Suprapubic skin (tissue), 4 donors: ENCODE data around the gene RIN1. TPM values are rescaled to one million over a fixed set of nuclear protein-coding genes. Genes with fewer than 3 reads are reported as not detected.

Experiments used
- DNase-seq, 2 donors: peaks; one replicate each; pipeline ENCODE4 v3.0.0-alpha.2; 2019; ENCODE audit warnings: low spot score in 2 of 2
- H3K27ac ChIP-seq: fragments of 200-600 bp; sonication (generic); one replicate; pipeline ENCODE4 v1.5.1; 2019
- H3K27me3 ChIP-seq: fragments of 200-600 bp; sonication (generic); one replicate; pipeline ENCODE4 v1.5.1; 2019
- H3K36me3 ChIP-seq: fragments of 200-600 bp; sonication (generic); one replicate; pipeline ENCODE4 v1.5.1; 2019
- H3K4me1 ChIP-seq: fragments of 200-600 bp; sonication (generic); one replicate; pipeline ENCODE4 v1.5.1; 2019
- H3K4me3 ChIP-seq: fragments of 200-600 bp; sonication (generic); one replicate; pipeline ENCODE4 v1.5.1; 2019; ENCODE audit warnings: mild to moderate bottlenecking
- H3K9me3 ChIP-seq: fragments of 200-600 bp; sonication (generic); one replicate; pipeline ENCODE4 v1.5.1; 2019
- CTCF ChIP-seq, 2 donors: fragments of 200-600 bp in 1 of 2; fragments of 450-650 bp in 1 of 2; sonication (generic) in 1 of 2; IDR thresholded peaks; one replicate each; pipeline ENCODE4 v1.5.1; 2016 to 2019; ENCODE audit warnings: antibody characterized with exemption in 2 of 2, mild to moderate bottlenecking in 1 of 2, moderate library complexity in 1 of 2
- EP300 ChIP-seq: sonication (generic); formaldehyde crosslinking; IDR thresholded peaks from one replicate; pipeline ENCODE4 v1.6.1; 2017; ENCODE audit warnings: antibody characterized with exemption
- POLR2A ChIP-seq, 2 donors: fragments of 450-650 bp; IDR thresholded peaks; one replicate each; pipeline ENCODE4 v1.6.1; 2017; ENCODE audit warnings: antibody characterized with exemption in 2 of 2, mild to moderate bottlenecking in 2 of 2, moderate library complexity in 2 of 2
- POLR2AphosphoS5 ChIP-seq, 3 donors: sonication (generic); formaldehyde crosslinking; IDR thresholded peaks; one replicate each; pipeline ENCODE4 v1.6.1; 2017; ENCODE audit warnings: antibody characterized with exemption in 3 of 3
- WGBS: methylation state at CpG from one replicate; pipeline ENCODE4 v1.1.5; 2018; 5-methylcytosine and 5-hydroxymethylcytosine counted together
- total RNA-seq, 4 donors: library from RNA; depleted of rRNA; stranded (reverse); fragments of >200 nt; gene quantifications; one replicate each; pipeline ENCODE4 v1.1.0, GENCODE V29; 2016

Gene RIN1
- total RNA-seq, 4 donors from 2014 or later = 40.3 to 73.6 (median 60.3) TPM

DNA sequence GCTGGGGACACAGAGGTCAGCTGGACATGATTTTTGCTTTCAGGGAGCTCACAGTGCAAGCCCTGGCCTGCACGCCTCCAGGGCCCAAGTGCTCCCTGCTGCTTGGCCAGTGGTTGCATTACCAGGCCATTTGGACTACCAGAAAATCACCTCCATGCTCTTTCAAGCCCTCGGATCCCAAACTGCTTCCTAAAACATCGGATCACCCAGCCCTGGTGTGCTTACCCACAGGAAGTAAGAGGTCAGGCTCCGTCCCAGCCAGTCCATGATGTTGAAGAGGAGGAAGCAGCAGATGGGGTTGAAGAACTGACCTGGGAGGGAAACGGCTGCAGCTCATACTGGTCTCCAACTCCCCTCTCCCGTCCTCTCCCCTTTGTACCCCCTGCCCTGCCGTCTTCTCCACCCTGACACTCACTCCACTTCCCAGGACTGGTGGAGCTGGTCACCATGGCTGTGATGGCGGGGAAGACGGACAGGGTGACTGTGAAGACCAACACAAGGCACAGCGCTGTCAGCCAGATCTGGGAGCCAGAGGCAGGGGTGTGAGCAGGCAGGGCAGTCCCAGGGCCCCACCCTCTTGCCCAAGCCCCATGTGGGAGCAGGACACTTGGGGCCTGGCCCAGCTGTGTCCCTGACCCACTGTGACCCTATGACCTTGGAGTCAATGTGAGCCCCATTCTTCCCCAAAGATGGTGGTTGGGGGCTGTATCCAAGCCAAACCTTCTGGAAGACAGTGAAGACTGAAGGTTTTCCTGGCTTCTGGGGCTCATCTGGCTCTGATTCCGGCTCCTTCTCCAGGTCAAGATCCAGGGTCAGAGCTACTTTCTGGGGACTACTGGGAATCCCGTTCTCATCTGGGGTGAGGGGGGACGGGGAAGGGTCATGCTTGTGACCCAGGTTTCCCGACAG, 29.7 kb upstream of the RIN1 start:
- 67% methylated on average over 14 of the region's 14 CpGs for whole genome bisulfite sequencing

DNA sequence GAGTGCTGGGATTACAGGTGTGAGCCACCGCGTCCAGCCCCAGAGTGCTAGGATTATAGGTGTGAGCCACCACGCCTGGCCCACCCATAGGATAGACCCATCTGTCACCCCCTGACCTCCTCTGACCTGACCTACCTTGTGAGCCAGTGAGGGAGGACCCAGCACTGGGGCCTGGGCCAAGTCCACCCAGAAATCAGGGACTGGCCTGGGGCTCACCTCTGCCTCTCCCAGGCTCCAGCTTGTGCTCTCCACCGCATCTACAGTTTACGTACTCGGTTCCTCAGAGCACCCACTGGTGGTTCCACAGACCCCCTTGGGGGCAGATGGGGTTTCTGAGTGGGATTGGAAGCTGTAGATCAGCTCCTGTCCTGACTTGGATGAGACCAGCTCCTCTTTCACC, 28.9 kb upstream of the RIN1 start:
- Histone ChIP-seq H3K27ac (no peak overlapping the region), H3K4me1 (peaks cover 2% of the 10 kb centered on the region), H3K9me3 (no peaks in the 10 kb centered on the region), H3K4me3 (no peak overlapping the region), H3K36me3 (no peaks in the 10 kb centered on the region), H3K27me3 (no peaks in the 10 kb centered on the region)
- no peak for TF ChIP-seq CTCF (IDR thresholded peaks at IDR 0.05)
- no peak for TF ChIP-seq POLR2A (IDR thresholded peaks at IDR 0.05)
- TF ChIP-seq EP300 = no peak
- TF ChIP-seq POLR2AphosphoS5 (IDR thresholded peaks at IDR 0.05) = no peak
- 81% methylated on average over 6 of the region's 6 CpGs for WGBS
- no peak for DNase-seq

More for the DNA sequence above, 29.7 kb upstream of the RIN1 start:
- Histone ChIP-seq H3K4me3 (no peak overlapping the region), H3K27me3 (no peaks in the 10 kb centered on the region), H3K9me3 (no peaks in the 10 kb centered on the region), H3K36me3 (no peaks in the 10 kb centered on the region), H3K4me1 (peaks cover 5% of the 10 kb centered on the region), H3K27ac (no peak overlapping the region)
- no peak for DNase-seq
- TF ChIP-seq POLR2AphosphoS5 (IDR thresholded peaks at IDR 0.05) (no peak), CTCF (IDR thresholded peaks at IDR 0.05) (no peak), EP300 (no peak), POLR2A (IDR thresholded peaks at IDR 0.05) (no peak)

DNA sequence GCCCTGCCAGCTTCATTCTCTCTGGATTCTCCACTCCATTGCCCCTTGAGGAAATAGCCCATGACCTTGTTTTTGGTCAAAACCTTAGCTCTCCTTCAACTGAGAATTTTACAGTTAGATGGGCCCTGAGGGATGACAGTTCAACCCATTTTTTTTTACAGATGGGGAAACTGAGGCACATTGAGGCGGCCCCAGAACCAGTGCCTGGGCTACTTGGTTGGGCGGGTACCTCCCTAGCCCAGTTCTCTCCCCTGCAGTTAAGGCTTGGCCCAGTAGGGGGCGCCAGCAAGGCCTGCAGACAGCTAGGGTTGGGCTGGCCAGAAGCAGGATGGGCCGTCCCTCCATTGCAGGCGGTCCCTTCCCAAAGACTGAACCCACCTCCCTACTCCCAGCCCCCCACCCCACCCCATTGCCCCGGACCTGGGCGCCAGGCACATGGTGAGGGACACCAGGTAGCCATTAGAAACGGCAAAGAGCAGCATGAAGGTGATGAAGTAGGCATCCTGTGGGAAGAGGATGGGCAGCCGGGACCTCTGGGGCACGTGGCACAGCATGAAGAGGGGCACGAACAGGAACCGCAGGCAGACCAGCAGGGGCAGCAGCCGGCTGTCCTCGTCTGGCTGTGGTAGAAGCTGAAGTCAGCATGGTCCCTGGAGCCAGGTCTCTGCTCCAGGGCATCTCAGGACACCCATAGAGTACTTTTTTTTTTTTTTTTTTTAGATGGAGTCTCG, 27.7 kb upstream of the RIN1 start:
- TF ChIP-seq CTCF (IDR thresholded peaks at IDR 0.05) (peak in 1 of 2 donors; percentile 58), POLR2AphosphoS5 (IDR thresholded peaks at IDR 0.05) (no peak)
- Histone ChIP-seq H3K27ac (no peak overlapping the region), H3K4me1 (peaks cover 2% of the 10 kb centered on the region), H3K9me3 (no peaks in the 10 kb centered on the region), H3K36me3 (no peaks in the 10 kb centered on the region), H3K4me3 (no peak overlapping the region), H3K27me3 (no peaks in the 10 kb centered on the region)
- WGBS = 92% methylated on average over 13 of the region's 15 CpGs
- DNase-seq = no peak

- WGBS = 68% methylated on average over 5 of the region's 14 CpGs
- Histone ChIP-seq H3K27me3 (no peaks in the 10 kb centered on the region), H3K27ac (no peak overlapping the region), H3K9me3 (no peaks in the 10 kb centered on the region), H3K36me3 (no peaks in the 10 kb centered on the region), H3K4me3 (no peak overlapping the region), H3K4me1 (peaks cover 2% of the 10 kb centered on the region)
- TF ChIP-seq EP300 (no peak), CTCF (IDR thresholded peaks at IDR 0.05) (no peak), POLR2A (IDR thresholded peaks at IDR 0.05) (no peak), POLR2AphosphoS5 (IDR thresholded peaks at IDR 0.05) (no peak)
- DNase-seq = no peak
Measured at GRCh38 chr11:66363187-66363601, 27.0 kb upstream of the RIN1 start.
